Stimulated activated CD4-positive, alpha-beta T cell treated with anti-CD3 and anti-CD28 coated beads, Interleukin-15, amount 100 ng/mL, for 48 hours (primary cell): ENCODE data around the gene AMBN.

Experiments
- DNase-seq, 2 donors: peaks; one replicate each; pipeline ENCODE4 v3.0.0-alpha.2; 2020; ENCODE audit warnings: low read depth in 2 of 2

The AMBN gene

GRCh38 chr4:70591955-70592582 lies at the start of gene AMBN:
Gene AMBN (plus strand): TSS chr4:70592256. CDS start chr4:70592359, 103 bp downstream.
- no peak for DNase-seq

- no peak for DNase-seq
Measured at GRCh38 chr4:70544279-70544868, 47.7 kb upstream of the AMBN start.

GRCh38 chr4:70556856-70557255 lies 35.2 kb upstream of the AMBN start:
- no peak for DNase-seq

- peak; percentile 1 to 17 for DNase-seq
Measured at GRCh38 chr4:70559211-70559830, 32.7 kb upstream of the AMBN start.

- DNase-seq, result no peak
Measured at GRCh38 chr4:70559924-70560323, 32.1 kb upstream of the AMBN start.

- no peak for DNase-seq
Measured at GRCh38 chr4:70564033-70564432, 28.0 kb upstream of the AMBN start.

- no peak for DNase-seq
Measured at GRCh38 chr4:70570796-70571195, 21.3 kb upstream of the AMBN start.

- no peak for DNase-seq
Measured at GRCh38 chr4:70571772-70572171, 20.3 kb upstream of the AMBN start.

GRCh38 chr4:70575964-70576363 lies 16.1 kb upstream of the AMBN start:
- no peak for DNase-seq

- DNase-seq, result no peak
Measured at GRCh38 chr4:70577220-70577927, 14.7 kb upstream of the AMBN start.

- DNase-seq, result no peak
Measured at GRCh38 chr4:70581980-70582379, 10.1 kb upstream of the AMBN start.

GRCh38 chr4:70583952-70584834 lies 7.9 kb upstream of the AMBN start:
- no peak for DNase-seq

- no peak for DNase-seq
Measured at GRCh38 chr4:70586841-70587240, 5.2 kb upstream of the AMBN start.

- DNase-seq, result no peak
Measured at GRCh38 chr4:70589785-70590184, 2.3 kb upstream of the AMBN start.

- no peak for DNase-seq
Measured at GRCh38 chr4:70594196-70594595, 2.1 kb downstream of the AMBN start.

- DNase-seq, result no peak
Measured at GRCh38 chr4:70600305-70600704, 8.2 kb downstream of the AMBN start.

GRCh38 chr4:70600977-70601376 lies 8.9 kb downstream of the AMBN start:
- DNase-seq, result no peak

- DNase-seq, result peak; percentile 29 to 43
Measured at GRCh38 chr4:70601422-70602039, 9.5 kb downstream of the AMBN start.

- DNase-seq, result no peak
Measured at GRCh38 chr4:70603856-70604255, 11.8 kb downstream of the AMBN start.

GRCh38 chr4:70606459-70606858 lies 14.4 kb downstream of the AMBN start:
- no peak for DNase-seq

GRCh38 chr4:70607334-70607853 lies 15.3 kb downstream of the AMBN start:
- no peak for DNase-seq
